K562 (cell line): ENCODE data around the gene UBE2J2. TPM values are rescaled to one million over a fixed set of nuclear protein-coding genes. Genes with fewer than 3 reads are reported as not detected.
A peak's percentile ranks its signal among the peaks of the same experiment; 100 is the strongest.

Experiments
- ATAC-seq: fragments of 200-7000 bp; cut with Tn5 transposase; 3 replicates; pipeline ENCODE4 v1.9.1; 2020; ENCODE audit warnings: moderate library complexity
- BruUV-seq: library from RNA; stranded (reverse); fragments of 400-500 nt; replicated peaks from 2 replicates; lab custom pipeline; 2021; lab: Mats Ljungman, UMichigan
- CTCF ChIA-PET: fragments of 300-600 bp; formaldehyde crosslinking; extraction: SDS; loops from one replicate; lab custom pipeline; 2021; ENCODE audit warnings: low intra/inter-chr PET ratio; lab: Yijun Ruan, JAX
- POLR2A ChIA-PET: fragments of 300-600, 350-650 bp; sonication (Branson Sonifier 250); formaldehyde crosslinking; extraction: SDS; loops from one replicate; lab custom pipeline; 2021; ENCODE audit warnings: antibody characterized with exemption, inconsistent platforms; lab: Yijun Ruan, JAX
- DNase-seq, 4 experiments: peaks; one replicate each; pipeline versions ENCODE4 v3.0.0 to v3.0.0-alpha.2; 2011 to 2018; ENCODE audit warnings: low spot score in 3 of 4, mixed read lengths in 3 of 4; ENCODE audit errors: extremely low read depth in 1 of 4
- FAIRE-seq: peaks from 2 replicates; lab custom pipeline; 2011; peaks lifted over from hg19 to GRCh38; lab: Jason Lieb, UNC
- H2AFZ ChIP-seq: 2 replicates; pipeline ENCODE4 v1.6.0; 2011; ENCODE audit warnings: low read depth, low read length, control low read depth, inconsistent platforms
- H3K27ac ChIP-seq: fragments of 200-600 bp; 3 replicates; pipeline ENCODE4 v1.8.0; 2011; ENCODE audit warnings: low read depth, mild to moderate bottlenecking, control low read depth, inconsistent platforms, low read length, moderate library complexity, mixed read lengths; ENCODE audit errors: extremely low read depth
- H3K27me3 ChIP-seq, 2 experiments: fragments of 300-600 bp in 1 of 2; 2 replicates in 1 of 2; 3 replicates in 1 of 2; pipeline versions ENCODE4 v1.6.0 to v1.8.0; 2011; ENCODE audit warnings: inconsistent platforms in 2 of 2, low read length in 2 of 2, mild to moderate bottlenecking in 1 of 2, mixed read lengths in 1 of 2, moderate library complexity in 1 of 2; ENCODE audit not compliant: control insufficient read depth in 2 of 2, insufficient read depth in 2 of 2
- H3K36me3 ChIP-seq: fragments of 300-600 bp; 3 replicates; pipeline ENCODE4 v1.8.0; 2011; ENCODE audit warnings: mild to moderate bottlenecking, low read length, inconsistent platforms; ENCODE audit not compliant: control insufficient read depth, insufficient read depth
- H3K4me1 ChIP-seq, 2 experiments: fragments of 200-600 bp in 1 of 2; replicated peaks in 1 of 2; 2 replicates in 1 of 2; 3 replicates in 1 of 2; pipeline versions ENCODE4 v1.5.1 to v1.8.0; 2011; ENCODE audit warnings: inconsistent platforms in 2 of 2, low read length in 2 of 2, mild to moderate bottlenecking in 1 of 2, mixed read lengths in 1 of 2, moderate library complexity in 1 of 2; ENCODE audit not compliant: control insufficient read depth in 2 of 2, insufficient read depth in 2 of 2
- H3K4me2 ChIP-seq: 2 replicates; pipeline ENCODE4 v1.6.1; 2011; ENCODE audit warnings: low read length, control low read depth, inconsistent platforms, mixed read lengths; ENCODE audit not compliant: insufficient read depth
- H3K4me3 ChIP-seq: fragments of 200-600 bp; sonication (generic), shearing (Covaris generic); 2 replicates; pipeline ENCODE4 v1.5.1; 2016; ENCODE audit warnings: control low read depth, inconsistent platforms
- H3K79me2 ChIP-seq: fragments of 200-600 bp; 3 replicates; pipeline ENCODE4 v1.8.0; 2011; ENCODE audit warnings: low read length, inconsistent platforms; ENCODE audit not compliant: control insufficient read depth, insufficient read depth
- H3K9ac ChIP-seq, 2 experiments: 2 replicates each; pipeline versions ENCODE4 v1.6.0 to v1.6.1; 2011; ENCODE audit warnings: low read depth in 2 of 2, low read length in 2 of 2, control low read depth in 1 of 2, inconsistent platforms in 1 of 2, mild to moderate bottlenecking in 1 of 2, mixed read lengths in 1 of 2; ENCODE audit not compliant: insufficient read depth in 1 of 2
- H3K9me1 ChIP-seq: one replicate; pipeline ENCODE4 v1.6.0; 2011; ENCODE audit warnings: inconsistent platforms, mild to moderate bottlenecking, low read length, moderate library complexity; ENCODE audit not compliant: control insufficient read depth, insufficient read depth
- H3K9me3 ChIP-seq: replicated peaks from 2 replicates; pipeline ENCODE4 v1.5.1; 2011; ENCODE audit warnings: low read depth, low read length, inconsistent platforms; ENCODE audit not compliant: control insufficient read depth, insufficient read depth
- H4K20me1 ChIP-seq: replicated peaks from 2 replicates; pipeline ENCODE4 v1.6.1; 2011; ENCODE audit warnings: low read length, inconsistent platforms, mixed read lengths; ENCODE audit not compliant: control insufficient read depth, insufficient read depth
- ELF1 ChIP-seq: fragments of 200-800 bp; sonication (Bioruptor generic); IDR thresholded peaks from 2 replicates; pipeline ENCODE4 v1.6.1; 2016; ENCODE audit warnings: missing genetic modification characterization, missing compliant biosample characterization
- FIP1L1 ChIP-seq: fragments of 200-400 bp; formaldehyde crosslinking; IDR thresholded peaks from 2 replicates; pipeline ENCODE4 v1.6.1; 2018; ENCODE audit warnings: mild to moderate bottlenecking, low read depth, low read length; ENCODE audit not compliant: poor library complexity, severe bottlenecking
- NCOA4 ChIP-seq: fragments of 450-650 bp; IDR thresholded peaks from 2 replicates; pipeline ENCODE4 v1.6.1; 2018; ENCODE audit warnings: mild to moderate bottlenecking; ENCODE audit not compliant: partially characterized antibody
- RBFOX2 ChIP-seq: fragments of 200-400 bp; formaldehyde crosslinking; IDR thresholded peaks from 2 replicates; pipeline ENCODE4 v1.6.1; 2017; ENCODE audit warnings: low read depth, mild to moderate bottlenecking, low read length, moderate library complexity
- SMAD4 ChIP-seq: fragments of 250-450 bp; sonication (Bioruptor Pico); conservative IDR thresholded peaks from 2 replicates; pipeline ENCODE4 v1.8.0; 2021; ENCODE audit warnings: inconsistent platforms, mild to moderate bottlenecking, moderate library complexity
- SNIP1 ChIP-seq: fragments of 450-650 bp; IDR thresholded peaks from 2 replicates; pipeline ENCODE4 v1.7.1; 2017; ENCODE audit warnings: low read depth, mild to moderate bottlenecking
- SP1 ChIP-seq: sonication (generic); formaldehyde crosslinking; IDR thresholded peaks from 2 replicates; pipeline ENCODE4 v1.8.1; 2022; ENCODE audit warnings: mild to moderate bottlenecking, missing genetic modification reagents
- TOE1 ChIP-seq, 2 experiments: fragments of 450-650 bp in 1 of 2; sonication (generic) in 1 of 2; formaldehyde crosslinking in 1 of 2; IDR thresholded peaks; 2 replicates each; pipeline versions ENCODE4 v1.7.1 to v1.8.0; 2016 to 2022; ENCODE audit warnings: borderline replicate concordance in 2 of 2, mild to moderate bottlenecking in 2 of 2, antibody characterized with exemption in 1 of 2, inconsistent platforms in 1 of 2, low read depth in 1 of 2, missing genetic modification reagents in 1 of 2, moderate library complexity in 1 of 2
- ZEB2 ChIP-seq: fragments of 450-650 bp; IDR thresholded peaks from 2 replicates; pipeline ENCODE4 v1.6.1; 2016
- ZNF146 ChIP-seq: IDR thresholded peaks from one replicate; pipeline ENCODE4 v1.6.1; 2018; ENCODE audit warnings: missing compliant biosample characterization; ENCODE audit not compliant: unreplicated experiment
- ZNF785 ChIP-seq: fragments of 250-450 bp; sonication (Bioruptor Pico); IDR thresholded peaks from 2 replicates; pipeline ENCODE4 v1.4.0; 2020; ENCODE audit warnings: mild to moderate bottlenecking
- WGBS: fragments of 100-300 bp; shearing (Covaris generic); methylation state at CpG from one replicate; pipeline ENCODE4 v1.1.6; 2016; ENCODE audit warnings: low coverage, mixed read lengths; ENCODE audit not compliant: insufficient coverage; ENCODE audit errors: missing lambda C conversion rate; 5-methylcytosine and 5-hydroxymethylcytosine counted together
- in situ Hi-C: fragments of 300-500 bp; cut with MboI; formaldehyde crosslinking; loops from 4 replicates; pipeline ENCODE4 v1.15.0; 2018; ENCODE audit warnings: inconsistent platforms, mixed read lengths
- intact Hi-C: fragments of 100-400 bp; cut with micrococcal nuclease; formaldehyde crosslinking; loops from 2 replicates; pipeline ENCODE4 v1.14.2; 2022
- polyA plus RNA-seq, 8 experiments: library from polyadenylated mRNA; depleted of rRNA in 4 of 8; stranded (reverse) in 5 of 8; unstranded in 3 of 8; fragments of >200 nt; fragmentation: Nextera tagmentation in 2 of 8; fragmentation: Illumina TruSeq in 1 of 8; extraction: Ambion mirVana in 2 of 8; extraction: Trizol in 1 of 8; gene quantifications; 2 replicates each; pipeline versions ENCODE4 v1.2.1 to v1.2.3, GENCODE V29; 2011 to 2014; ENCODE audit warnings: inconsistent platforms in 1 of 8, missing spikeins in 1 of 8
- total RNA-seq, 7 experiments: library from RNA; depleted of rRNA in 6 of 7; stranded (reverse); fragments of >200 nt in 6 of 7; fragmentation: Illumina TruSeq in 2 of 7; extraction: Trizol in 2 of 7; gene quantifications; 2 replicates each; pipeline versions ENCODE4 v1.2.1 to v1.2.3, GENCODE V29; 2011 to 2021; ENCODE audit warnings: low replicate concordance in 1 of 7
- TF ChIP-seq, protein P1 (sequence below): fragments of 200-800 bp; sonication (Bioruptor generic); IDR thresholded peaks from 2 replicates; pipeline ENCODE4 v1.6.1; 2017; ENCODE audit warnings: missing genetic modification characterization, missing compliant biosample characterization
- TF ChIP-seq, protein P2 (sequence below): sonication (generic); formaldehyde crosslinking; IDR thresholded peaks from 2 replicates; pipeline ENCODE4 v1.8.0; 2022; ENCODE audit warnings: mild to moderate bottlenecking, missing genetic modification reagents
- TF ChIP-seq, protein P3 (sequence below): sonication (generic); formaldehyde crosslinking; IDR thresholded peaks from 2 replicates; pipeline ENCODE4 v1.8.1; 2023; ENCODE audit warnings: mild to moderate bottlenecking, missing genetic modification reagents
- TF ChIP-seq, protein P4 (sequence below): fragments of 450-650 bp; formaldehyde crosslinking; IDR thresholded peaks from 2 replicates; pipeline ENCODE4 v1.4.0; 2022; ENCODE audit warnings: missing genetic modification characterization

UBE2J2 gene
- total and polyA plus RNA-seq, 9 of the 15 experiments (the other 6 are each of a cell fraction or from before 2014, with no cell fraction given) = 0.93 to 112 (median 75.5) TPM

DNA sequence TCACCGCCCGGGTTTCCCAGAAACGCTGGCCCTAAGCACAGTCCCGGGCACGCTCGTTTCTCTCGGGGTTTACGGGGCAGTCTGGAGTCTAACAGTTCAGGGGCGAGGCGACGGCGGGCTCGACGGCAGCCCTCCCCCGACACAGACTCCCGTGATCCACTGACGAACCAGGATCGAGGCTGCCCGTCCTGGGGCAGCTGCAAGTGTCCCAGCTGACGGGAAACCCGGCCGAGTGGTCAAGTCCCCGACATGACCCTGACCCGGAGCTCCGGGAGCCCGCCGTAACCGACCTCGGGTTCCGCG, 494 bp downstream of the UBE2J2 start:
- Histone ChIP-seq H3K27me3 (no peaks in the 10 kb centered on the region), H4K20me1 (peaks cover 23% of the 10 kb centered on the region), H2AFZ (peak overlapping the region; percentile 2; the same call in 1 of the 2 replicates), H3K9me3 (no peaks in the 10 kb centered on the region), H3K9ac (peak overlapping the region; percentile 96 to 100), H3K4me1 (peaks cover 16 to 57% of the 10 kb centered on the region in 2 experiments; a peak in 4 of 5 replicates), H3K4me2 (peak overlapping the region; percentile 94), H3K79me2 (peaks cover 58% of the 10 kb centered on the region), H3K36me3 (peaks cover 39% of the 10 kb centered on the region), H3K4me3 (peak overlapping the region; percentile 97), H3K27ac (peak overlapping the region; percentile 89), H3K9me1 (peaks cover 7% of the 10 kb centered on the region)
- intact Hi-C loops = no loop called here
- DNase-seq (no peak), FAIRE-seq (no peak), ATAC-seq (peak; percentile 1; the same call in 2 of the 3 replicates)
- CTCF ChIA-PET = no interaction called here
- WGBS = under 1% methylated on average over 31 of the region's 31 CpGs
- BruUV-seq = no TSS peak
- in situ Hi-C loops = no loop called here
- POLR2A ChIA-PET = interaction anchor here (0.5 to 1.0 kb wide), 5 partner anchors 9 to 249 kb away, joined by 3 to 4 read pairs (median 3); no protein-coding TSS in a partner anchor
- TF ChIP-seq, protein P1, sequence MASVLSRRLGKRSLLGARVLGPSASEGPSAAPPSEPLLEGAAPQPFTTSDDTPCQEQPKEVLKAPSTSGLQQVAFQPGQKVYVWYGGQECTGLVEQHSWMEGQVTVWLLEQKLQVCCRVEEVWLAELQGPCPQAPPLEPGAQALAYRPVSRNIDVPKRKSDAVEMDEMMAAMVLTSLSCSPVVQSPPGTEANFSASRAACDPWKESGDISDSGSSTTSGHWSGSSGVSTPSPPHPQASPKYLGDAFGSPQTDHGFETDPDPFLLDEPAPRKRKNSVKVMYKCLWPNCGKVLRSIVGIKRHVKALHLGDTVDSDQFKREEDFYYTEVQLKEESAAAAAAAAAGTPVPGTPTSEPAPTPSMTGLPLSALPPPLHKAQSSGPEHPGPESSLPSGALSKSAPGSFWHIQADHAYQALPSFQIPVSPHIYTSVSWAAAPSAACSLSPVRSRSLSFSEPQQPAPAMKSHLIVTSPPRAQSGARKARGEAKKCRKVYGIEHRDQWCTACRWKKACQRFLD (CRISPR knock-in tag) = peak; percentile 50; the same call in 1 of the 2 replicates
- TF ChIP-seq, protein P2, sequence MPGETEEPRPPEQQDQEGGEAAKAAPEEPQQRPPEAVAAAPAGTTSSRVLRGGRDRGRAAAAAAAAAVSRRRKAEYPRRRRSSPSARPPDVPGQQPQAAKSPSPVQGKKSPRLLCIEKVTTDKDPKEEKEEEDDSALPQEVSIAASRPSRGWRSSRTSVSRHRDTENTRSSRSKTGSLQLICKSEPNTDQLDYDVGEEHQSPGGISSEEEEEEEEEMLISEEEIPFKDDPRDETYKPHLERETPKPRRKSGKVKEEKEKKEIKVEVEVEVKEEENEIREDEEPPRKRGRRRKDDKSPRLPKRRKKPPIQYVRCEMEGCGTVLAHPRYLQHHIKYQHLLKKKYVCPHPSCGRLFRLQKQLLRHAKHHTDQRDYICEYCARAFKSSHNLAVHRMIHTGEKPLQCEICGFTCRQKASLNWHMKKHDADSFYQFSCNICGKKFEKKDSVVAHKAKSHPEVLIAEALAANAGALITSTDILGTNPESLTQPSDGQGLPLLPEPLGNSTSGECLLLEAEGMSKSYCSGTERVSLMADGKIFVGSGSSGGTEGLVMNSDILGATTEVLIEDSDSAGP (CRISPR knock-in tag) = no peak
- TF ChIP-seq ZNF785 (CRISPR knock-in tag) (no peak), ZEB2 (no peak), SP1 (CRISPR knock-in tag) (no peak), ELF1 (tag) (no peak), ZNF146 (CRISPR knock-in tag) (peak; percentile 2), TOE1 (IDR thresholded peaks at IDR 0.05; ENCODE audit: borderline replicate concordance) (no peak), TOE1 (CRISPR knock-in tag; IDR thresholded peaks at IDR 0.05; ENCODE audit: borderline replicate concordance, low read depth) (no peak), RBFOX2 (0 out of 2 replicates have a peak, but pooled peaks have one; percentile 65), SNIP1 (no peak), NCOA4 (no peak), SMAD4 (CRISPR knock-in tag) (0 out of 2 replicates have a peak, but pooled peaks have one; percentile 9), FIP1L1 (peak; percentile 33)
- TF ChIP-seq, protein P3, sequence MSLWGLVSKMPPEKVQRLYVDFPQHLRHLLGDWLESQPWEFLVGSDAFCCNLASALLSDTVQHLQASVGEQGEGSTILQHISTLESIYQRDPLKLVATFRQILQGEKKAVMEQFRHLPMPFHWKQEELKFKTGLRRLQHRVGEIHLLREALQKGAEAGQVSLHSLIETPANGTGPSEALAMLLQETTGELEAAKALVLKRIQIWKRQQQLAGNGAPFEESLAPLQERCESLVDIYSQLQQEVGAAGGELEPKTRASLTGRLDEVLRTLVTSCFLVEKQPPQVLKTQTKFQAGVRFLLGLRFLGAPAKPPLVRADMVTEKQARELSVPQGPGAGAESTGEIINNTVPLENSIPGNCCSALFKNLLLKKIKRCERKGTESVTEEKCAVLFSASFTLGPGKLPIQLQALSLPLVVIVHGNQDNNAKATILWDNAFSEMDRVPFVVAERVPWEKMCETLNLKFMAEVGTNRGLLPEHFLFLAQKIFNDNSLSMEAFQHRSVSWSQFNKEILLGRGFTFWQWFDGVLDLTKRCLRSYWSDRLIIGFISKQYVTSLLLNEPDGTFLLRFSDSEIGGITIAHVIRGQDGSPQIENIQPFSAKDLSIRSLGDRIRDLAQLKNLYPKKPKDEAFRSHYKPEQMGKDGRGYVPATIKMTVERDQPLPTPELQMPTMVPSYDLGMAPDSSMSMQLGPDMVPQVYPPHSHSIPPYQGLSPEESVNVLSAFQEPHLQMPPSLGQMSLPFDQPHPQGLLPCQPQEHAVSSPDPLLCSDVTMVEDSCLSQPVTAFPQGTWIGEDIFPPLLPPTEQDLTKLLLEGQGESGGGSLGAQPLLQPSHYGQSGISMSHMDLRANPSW = peak; percentile 51; the same call in 1 of the 2 replicates
- TF ChIP-seq, protein P4, sequence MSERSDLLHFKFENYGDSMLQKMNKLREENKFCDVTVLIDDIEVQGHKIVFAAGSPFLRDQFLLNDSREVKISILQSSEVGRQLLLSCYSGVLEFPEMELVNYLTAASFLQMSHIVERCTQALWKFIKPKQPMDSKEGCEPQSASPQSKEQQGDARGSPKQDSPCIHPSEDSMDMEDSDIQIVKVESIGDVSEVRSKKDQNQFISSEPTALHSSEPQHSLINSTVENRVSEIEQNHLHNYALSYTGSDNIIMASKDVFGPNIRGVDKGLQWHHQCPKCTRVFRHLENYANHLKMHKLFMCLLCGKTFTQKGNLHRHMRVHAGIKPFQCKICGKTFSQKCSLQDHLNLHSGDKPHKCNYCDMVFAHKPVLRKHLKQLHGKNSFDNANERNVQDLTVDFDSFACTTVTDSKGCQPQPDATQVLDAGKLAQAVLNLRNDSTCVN (CRISPR knock-in tag) = no peak
